HG03520 (cell line): ENCODE data around the gene SLC41A3.
A peak's percentile ranks its signal among the peaks of the same experiment; 100 is the strongest.
"Not testable (repeated sequence)": the region's sequence is repeated elsewhere in the genome, so short reads cannot be mapped to it uniquely, and the experiment has no call there.

Experiments
- ATAC-seq: cut with Tn5 transposase; IDR thresholded peaks from one replicate; pipeline ENCODE4 v1.9.1; 2021; ENCODE audit warnings: mild to moderate bottlenecking, moderate library complexity; ENCODE audit not compliant: unreplicated experiment

Gene SLC41A3

GRCh38 chr3:126008219-126008618 lies 75.7 kb downstream of the SLC41A3 start:
- ATAC-seq, result no peak

- ATAC-seq, result no peak
Measured at GRCh38 chr3:126005951-126006350, 78.0 kb downstream of the SLC41A3 start.

DNA sequence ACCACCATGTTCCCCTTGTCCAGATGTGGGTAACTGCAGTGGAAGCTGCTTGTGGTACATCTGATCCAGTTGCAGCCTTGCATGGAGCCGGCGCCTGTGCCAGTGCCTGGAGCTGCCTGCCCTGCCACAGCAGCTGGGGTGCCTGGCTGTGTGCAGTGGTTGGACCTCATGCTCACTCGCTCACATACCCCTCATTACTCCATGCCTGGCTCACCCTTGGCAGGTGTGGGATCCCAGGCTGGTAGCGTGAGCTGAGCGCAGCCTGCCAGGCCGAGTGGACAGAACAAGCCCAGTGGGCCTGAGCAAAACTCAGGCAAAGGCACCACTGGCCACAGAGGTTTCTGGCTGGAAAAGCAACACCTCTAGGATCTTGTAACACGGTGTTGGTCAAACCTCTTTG lies 79.2 kb downstream of the SLC41A3 start:
- ATAC-seq, result no peak

DNA sequence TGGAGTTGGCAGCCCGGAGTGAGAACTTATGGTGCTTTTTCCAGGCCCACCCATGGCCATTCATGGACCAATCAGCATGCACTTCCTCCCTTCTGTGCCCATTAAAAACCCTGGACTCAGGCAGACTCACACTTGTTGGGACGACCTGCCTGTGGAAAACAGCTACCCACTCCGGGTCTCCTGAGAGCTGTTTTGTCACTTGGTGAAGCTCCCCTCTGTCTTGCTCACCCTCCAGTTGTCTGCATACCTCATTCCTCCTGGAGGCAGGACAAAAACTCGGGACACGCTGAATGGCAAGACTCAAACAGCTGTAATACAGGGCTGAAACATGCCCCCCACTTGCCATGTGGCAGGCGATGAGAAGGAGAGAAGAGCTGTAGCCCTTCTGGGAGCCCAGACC lies 79.7 kb downstream of the SLC41A3 start:
- ATAC-seq, result no peak

GRCh38 chr3:126003447-126004190 lies 80.3 kb downstream of the SLC41A3 start:
- ATAC-seq, result no peak

- ATAC-seq, result no peak
Measured at GRCh38 chr3:126002189-126002588, 81.7 kb downstream of the SLC41A3 start.

- not testable (repeated sequence) for ATAC-seq
Measured at GRCh38 chr3:125996751-125997150, 87.2 kb downstream of the SLC41A3 start.

DNA sequence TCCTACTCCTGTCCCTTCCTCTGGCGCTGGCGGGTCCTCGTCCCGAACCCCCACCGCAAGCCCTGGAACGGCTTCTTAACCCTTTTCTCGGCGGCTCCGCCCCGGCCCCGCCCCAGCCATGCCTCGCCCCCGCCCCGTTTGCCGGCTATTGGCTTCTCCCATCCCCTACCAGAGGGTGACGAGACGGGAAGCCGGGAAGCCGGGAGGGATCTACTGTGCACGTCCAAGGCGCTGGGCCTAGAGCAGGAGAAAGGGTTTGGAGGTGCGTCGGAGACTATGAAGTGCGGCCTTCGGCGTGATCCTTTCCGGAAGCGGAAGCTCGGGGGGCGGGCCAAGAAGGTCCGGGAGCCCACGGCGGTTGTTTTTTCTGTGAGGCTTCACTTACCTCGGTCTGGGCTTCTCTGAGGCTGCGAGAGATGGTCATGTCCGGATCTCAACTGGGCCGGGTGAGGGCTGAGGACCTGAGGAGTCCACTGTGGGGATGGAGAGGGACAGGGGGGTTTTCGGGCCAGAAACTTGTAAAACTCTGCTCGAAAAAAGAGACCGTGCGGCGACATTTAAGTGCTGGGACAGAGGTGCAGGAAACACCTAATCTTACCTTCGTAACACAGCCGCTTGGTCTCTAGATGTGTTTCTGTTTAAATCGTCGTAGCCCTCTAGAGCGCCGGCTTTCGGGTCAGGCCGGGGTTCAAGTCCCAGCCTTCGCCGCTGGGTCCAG lies 93.5 kb downstream of the SLC41A3 start:
- ATAC-seq, result peak; percentile 92

GRCh38 chr3:125984951-125985350 lies 99.0 kb downstream of the SLC41A3 start:
- not testable (repeated sequence) for ATAC-seq

GRCh38 chr3:125977104-125977503 lies 106.8 kb downstream of the SLC41A3 start:
- not testable (repeated sequence) for ATAC-seq

DNA sequence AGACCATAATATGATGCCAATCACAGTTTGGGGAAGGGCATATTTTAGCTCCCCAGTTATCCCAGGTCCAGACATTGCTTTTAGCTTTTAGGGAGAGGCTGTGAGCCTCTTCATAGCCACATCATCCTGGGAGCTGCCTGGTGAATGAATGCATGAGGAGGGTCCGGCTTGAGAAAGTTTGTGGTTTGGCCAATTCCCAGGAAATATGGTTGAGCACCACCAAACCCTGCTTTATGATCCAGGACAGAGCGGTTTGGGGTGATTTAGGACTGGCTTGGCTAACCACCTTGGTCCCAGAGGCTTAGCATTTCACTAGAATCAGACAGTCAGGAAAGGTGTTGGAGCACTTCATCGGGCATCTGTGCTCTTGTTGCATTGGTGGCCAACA lies 107.9 kb downstream of the SLC41A3 start:
- not testable (repeated sequence) for ATAC-seq

DNA sequence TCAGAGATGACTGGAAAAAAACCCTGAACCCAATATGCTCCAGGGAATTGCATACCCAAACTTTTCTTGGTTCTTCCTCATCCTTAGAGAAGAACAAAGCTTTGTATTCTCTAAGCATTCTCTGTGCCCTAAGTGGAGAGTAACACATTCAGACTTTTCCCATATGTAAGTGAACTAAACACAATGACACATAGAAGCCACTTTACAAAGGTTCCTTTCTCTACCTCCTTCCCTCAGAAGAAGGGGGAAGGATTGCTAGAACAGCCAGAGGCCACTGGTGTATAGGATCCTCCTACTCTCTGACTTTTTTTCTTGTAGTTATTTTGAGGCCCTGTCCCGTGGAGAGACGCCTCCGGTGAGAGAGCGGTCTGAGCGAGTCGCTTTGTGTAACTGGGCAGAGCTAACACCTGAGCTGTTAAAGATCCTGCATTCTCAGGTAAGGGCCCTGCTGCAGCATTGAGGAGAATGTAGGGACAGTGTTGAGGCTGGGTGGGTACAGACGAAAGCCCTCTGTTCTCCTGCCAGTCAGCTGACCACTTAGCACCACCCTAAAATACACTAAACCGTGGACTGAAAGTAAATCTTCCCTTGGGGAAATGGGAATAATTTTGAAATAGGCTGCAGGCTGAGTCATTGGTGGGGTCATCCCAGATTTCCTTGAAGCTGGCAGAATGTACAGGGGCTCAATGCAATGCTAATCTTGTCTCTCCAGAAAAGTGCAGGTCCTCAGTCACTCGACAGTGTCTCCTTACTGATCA lies 108.5 kb downstream of the SLC41A3 start:
- not testable (repeated sequence) for ATAC-seq

- ATAC-seq, result peak; percentile 56
Measured at GRCh38 chr3:125971997-125972944, 111.7 kb downstream of the SLC41A3 start.

GRCh38 chr3:125968701-125969592 lies 115.0 kb downstream of the SLC41A3 start, which contains the start of gene ROPN1B:
Gene ROPN1B, plus strand, starts transcription at chr3:125969178. Its CDS starts 2,877 bp downstream, at chr3:125972055.
- ATAC-seq, result not testable (repeated sequence)

DNA sequence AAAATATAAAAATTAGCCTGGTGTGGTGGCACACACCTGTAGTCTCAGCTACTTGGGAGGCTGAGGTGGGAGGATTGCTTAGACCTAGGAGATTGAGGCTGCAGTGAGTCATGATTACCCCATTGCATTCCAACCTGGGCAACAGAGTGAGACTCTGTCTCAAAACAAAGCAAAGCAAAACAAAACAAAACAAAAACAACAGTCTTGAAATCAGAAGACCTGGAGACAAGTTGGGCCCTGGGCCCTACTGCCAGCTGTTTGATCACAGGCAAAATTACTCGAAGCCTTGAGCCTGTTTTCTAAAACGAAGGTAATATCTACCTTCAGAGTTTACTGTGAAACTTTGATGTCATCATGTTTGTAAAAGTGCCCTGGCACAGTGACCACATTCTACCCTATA lies 115.8 kb downstream of the SLC41A3 start:
- ATAC-seq, result not testable (repeated sequence)

DNA sequence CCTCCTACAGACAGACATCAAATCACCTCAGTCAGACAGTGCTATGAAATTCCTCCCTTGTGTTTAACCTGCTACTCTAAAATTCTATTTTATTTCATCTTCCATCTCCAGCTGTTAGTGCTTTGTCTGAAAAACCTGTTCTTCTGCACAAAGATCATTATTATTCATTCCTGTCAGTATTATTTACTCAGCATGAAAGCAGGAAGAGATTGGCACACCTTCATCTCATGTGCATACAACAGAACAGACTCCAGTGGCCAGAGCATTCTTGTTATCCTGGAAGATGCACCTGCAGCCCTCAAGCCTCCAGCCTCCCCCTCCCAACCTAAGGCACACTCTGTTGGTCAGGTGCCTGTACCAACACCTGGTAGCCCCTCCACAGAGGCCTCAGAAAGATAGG lies 116.8 kb downstream of the SLC41A3 start:
- ATAC-seq, result no peak

DNA sequence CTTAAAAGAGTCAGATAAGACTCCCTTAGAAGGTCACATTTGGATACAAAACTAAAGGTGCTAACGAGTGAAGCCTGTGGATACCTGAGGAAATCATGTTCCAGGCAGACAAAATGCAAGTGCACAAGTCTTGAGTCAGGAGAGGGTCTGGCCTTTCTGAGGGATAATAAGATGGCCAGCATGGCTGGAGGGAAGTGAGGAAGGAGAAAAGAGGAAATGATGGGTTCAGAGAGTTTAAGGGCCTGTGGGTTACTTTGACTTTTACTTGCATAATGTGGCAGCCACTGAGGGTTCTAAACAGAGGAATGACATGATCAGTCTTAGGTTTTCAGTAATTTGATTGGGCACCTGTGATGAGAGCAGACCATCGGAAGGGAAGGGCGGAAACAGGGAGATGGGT lies 118.4 kb downstream of the SLC41A3 start:
- no peak for ATAC-seq

DNA sequence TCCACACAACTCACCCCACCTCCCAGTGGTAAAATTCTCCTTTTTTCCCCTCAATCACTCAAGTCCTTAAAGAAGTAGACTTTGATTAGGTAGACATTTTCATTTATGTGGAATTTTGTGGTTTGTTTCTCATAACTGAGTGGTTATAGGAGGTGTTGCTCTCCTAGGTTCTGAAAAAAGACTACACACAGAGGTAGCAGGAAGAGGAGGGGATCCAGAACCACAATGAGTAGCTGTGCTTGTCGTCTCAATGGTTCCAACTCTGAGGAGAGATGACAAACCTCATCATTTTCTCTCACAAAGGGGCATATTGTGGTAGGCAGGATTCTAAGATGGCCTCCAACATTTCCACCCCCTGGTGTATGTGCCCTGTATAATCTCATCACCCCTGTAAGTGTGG lies 120.1 kb downstream of the SLC41A3 start:
- ATAC-seq, result not testable (repeated sequence)

GRCh38 chr3:125961289-125961589 lies 122.7 kb downstream of the SLC41A3 start:
- no peak for ATAC-seq
